H1 (cell line): ENCODE data around the gene DTNB. TPM values are rescaled to one million over a fixed set of nuclear protein-coding genes. Genes with fewer than 3 reads are reported as not detected.

ENCODE experiments used
- CTCF ChIA-PET: fragments of 300-600 bp; sonication (Branson Sonifier 250); formaldehyde crosslinking; loops from one replicate; lab custom pipeline; 2021; ENCODE audit not compliant: partially characterized antibody; lab: Charles Lee
- POLR2A ChIA-PET: fragments of 300-600 bp; sonication (Branson Sonifier 250); formaldehyde crosslinking; loops from one replicate; lab custom pipeline; 2021; ENCODE audit warnings: inconsistent platforms; ENCODE audit not compliant: partially characterized antibody; lab: Charles Lee
- DNase-seq, 2 experiments: peaks; one replicate each; pipeline versions ENCODE4 v3.0.0 to v3.0.0-alpha.2; 2010 to 2022; ENCODE audit warnings: low spot score in 2 of 2, low read depth in 1 of 2, mixed read lengths in 1 of 2
- FAIRE-seq: peaks from 2 replicates; lab custom pipeline; 2011; peaks lifted over from hg19 to GRCh38; lab: Jason Lieb, UNC
- H2AFZ ChIP-seq: 2 replicates; pipeline ENCODE4 v1.8.1; 2012; ENCODE audit warnings: low read length, inconsistent platforms
- H2AK5ac ChIP-seq: 2 replicates; pipeline ENCODE4 v1.6.1; 2013; ENCODE audit warnings: low read depth, low read length
- H2BK120ac ChIP-seq: replicated peaks from 2 replicates; pipeline ENCODE3; 2013; ENCODE audit warnings: low read depth, low read length, inconsistent platforms
- H2BK12ac ChIP-seq: 2 replicates; pipeline ENCODE4 v1.6.1; 2013; ENCODE audit warnings: low read depth, low read length
- H2BK15ac ChIP-seq: 2 replicates; pipeline ENCODE4 v1.6.1; 2013; ENCODE audit warnings: low read length
- H2BK20ac ChIP-seq: 2 replicates; pipeline ENCODE4 v1.6.1; 2013; ENCODE audit warnings: low read length
- H2BK5ac ChIP-seq: 2 replicates; pipeline ENCODE4 v1.6.1; 2013; ENCODE audit warnings: low read depth, low read length
- H3K14ac ChIP-seq: 2 replicates; pipeline ENCODE4 v1.6.1; 2013; ENCODE audit warnings: inconsistent platforms; ENCODE audit not compliant: insufficient read length
- H3K18ac ChIP-seq: 2 replicates; pipeline ENCODE4 v1.6.1; 2013; ENCODE audit warnings: low read length; ENCODE audit errors: extremely low read depth
- H3K23ac ChIP-seq: 2 replicates; pipeline ENCODE4 v1.6.1; 2013; ENCODE audit warnings: inconsistent platforms; ENCODE audit not compliant: insufficient read length
- H3K23me2 ChIP-seq: 2 replicates; pipeline ENCODE4 v1.6.1; 2013; ENCODE audit warnings: low read depth, low read length
- H3K27ac ChIP-seq: 2 replicates; pipeline ENCODE4 v1.6.1; 2011; ENCODE audit warnings: low read depth, low read length, inconsistent platforms
- H3K27me3 ChIP-seq, 4 experiments: replicated peaks in 1 of 4; 1 replicate in 1 of 4; 2 replicates in 3 of 4; pipeline versions ENCODE4 v1.6.1 to v1.8.1; 2011 to 2013; ENCODE audit warnings: low read length in 3 of 4, mild to moderate bottlenecking in 3 of 4, inconsistent platforms in 2 of 4, mixed read lengths in 2 of 4, moderate library complexity in 1 of 4; ENCODE audit not compliant: control insufficient read depth in 3 of 4, insufficient read depth in 3 of 4; ENCODE audit errors: extremely low read depth in 1 of 4
- H3K36me3 ChIP-seq, 4 experiments: 2 replicates each; pipeline versions ENCODE4 v1.6.1 to v1.8.1; 2011 to 2013; ENCODE audit warnings: mild to moderate bottlenecking in 4 of 4, low read length in 3 of 4, moderate library complexity in 2 of 4, control low read depth in 1 of 4, inconsistent platforms in 1 of 4; ENCODE audit not compliant: insufficient read depth in 4 of 4, control insufficient read depth in 2 of 4
- H3K4ac ChIP-seq: replicated peaks from 2 replicates; pipeline ENCODE3; 2013; ENCODE audit warnings: low read length, low read depth, mixed read lengths, inconsistent platforms; ENCODE audit not compliant: insufficient read length
- H3K4me1 ChIP-seq, 4 experiments: replicated peaks in 1 of 4; 1 replicate in 1 of 4; 2 replicates in 3 of 4; pipeline versions ENCODE4 v1.6.1 to v1.8.1; 2011 to 2013; ENCODE audit warnings: low read length in 3 of 4, inconsistent platforms in 2 of 4, mixed read lengths in 1 of 4; ENCODE audit not compliant: insufficient read depth in 4 of 4, control insufficient read depth in 3 of 4
- H3K4me2 ChIP-seq, 2 experiments: 2 replicates each; pipeline versions ENCODE4 v1.6.1 to v1.8.1; 2011 to 2013; ENCODE audit warnings: low read depth in 2 of 2, low read length in 2 of 2, control low read depth in 1 of 2, inconsistent platforms in 1 of 2, mild to moderate bottlenecking in 1 of 2; ENCODE audit not compliant: insufficient read depth in 1 of 2
- H3K4me3 ChIP-seq, 4 experiments: fragments of 200-600, 300-600 bp in 1 of 4; sonication (generic), shearing (Covaris generic), sonication (Bioruptor Twin) in 1 of 4; 2 replicates each; pipeline versions ENCODE4 v1.5.1 to v1.8.1; 2011 to 2016; ENCODE audit warnings: low read length in 4 of 4, low read depth in 3 of 4, control low read depth in 2 of 4, inconsistent platforms in 2 of 4, mild to moderate bottlenecking in 2 of 4, mixed read lengths in 1 of 4, moderate library complexity in 1 of 4; ENCODE audit not compliant: insufficient read depth in 2 of 4; ENCODE audit errors: extremely low read depth in 1 of 4
- H3K56ac ChIP-seq: replicated peaks from 2 replicates; pipeline ENCODE3; 2013; ENCODE audit warnings: low read depth, mild to moderate bottlenecking, mixed read lengths, low read length, inconsistent platforms; ENCODE audit not compliant: insufficient read length
- H3K79me1 ChIP-seq: 2 replicates; pipeline ENCODE4 v1.6.1; 2013; ENCODE audit warnings: low read depth, low read length, control low read depth
- H3K79me2 ChIP-seq, 2 experiments: 2 replicates each; pipeline versions ENCODE4 v1.6.1 to v1.8.1; 2012 to 2013; ENCODE audit warnings: low read length in 2 of 2, mild to moderate bottlenecking in 2 of 2, inconsistent platforms in 1 of 2; ENCODE audit not compliant: insufficient read depth in 2 of 2, control insufficient read depth in 1 of 2
- H3K9ac ChIP-seq, 4 experiments: replicated peaks in 1 of 4; 1 replicate in 1 of 4; 2 replicates in 3 of 4; pipeline versions ENCODE4 v1.6.1 to v1.8.1; 2011 to 2013; ENCODE audit warnings: low read depth in 3 of 4, low read length in 3 of 4, control low read depth in 2 of 4, mild to moderate bottlenecking in 2 of 4, moderate library complexity in 2 of 4, inconsistent platforms in 1 of 4; ENCODE audit errors: extremely low read depth in 1 of 4
- H3K9me3 ChIP-seq, 2 experiments: 2 replicates each; pipeline versions ENCODE4 v1.6.1 to v1.8.1; 2012 to 2013; ENCODE audit warnings: mild to moderate bottlenecking in 2 of 2, moderate library complexity in 2 of 2, control low read depth in 1 of 2, inconsistent platforms in 1 of 2, low read depth in 1 of 2, low read length in 1 of 2, mixed read lengths in 1 of 2; ENCODE audit not compliant: insufficient read depth in 2 of 2
- H4K20me1 ChIP-seq, 2 experiments: replicated peaks in 1 of 2; 2 replicates each; pipeline versions ENCODE3 to v1.8.1; 2011 to 2013; ENCODE audit warnings: inconsistent platforms in 2 of 2, low read length in 2 of 2, mild to moderate bottlenecking in 1 of 2; ENCODE audit not compliant: insufficient read depth in 2 of 2, control insufficient read depth in 1 of 2
- H4K5ac ChIP-seq: 2 replicates; pipeline ENCODE4 v1.6.1; 2013; ENCODE audit warnings: low read length, low read depth, mixed read lengths, inconsistent platforms; ENCODE audit not compliant: insufficient read length
- H4K8ac ChIP-seq: 2 replicates; pipeline ENCODE4 v1.8.0; 2013; ENCODE audit warnings: mild to moderate bottlenecking, moderate library complexity, low read length, inconsistent platforms; ENCODE audit not compliant: insufficient read depth; ENCODE audit errors: extremely low read depth
- H4K91ac ChIP-seq: replicated peaks from 2 replicates; pipeline ENCODE3; 2013; ENCODE audit warnings: low read length, mixed read lengths, inconsistent platforms; ENCODE audit not compliant: insufficient read length
- CBX5 ChIP-seq: fragments of 300-800, 300-1000 bp; sonication (generic); IDR thresholded peaks from 2 replicates; pipeline ENCODE4 v1.7.1; 2016; ENCODE audit warnings: antibody characterized with exemption, low read length, low read depth
- HDAC2 ChIP-seq, 2 experiments: fragments of 300-600 bp in 1 of 2; sonication (generic) in 1 of 2; IDR thresholded peaks; 2 replicates each; pipeline ENCODE4 v1.6.1; 2011 to 2012; ENCODE audit warnings: low read depth in 2 of 2, low read length in 2 of 2, mild to moderate bottlenecking in 2 of 2, moderate library complexity in 2 of 2, borderline replicate concordance in 1 of 2, inconsistent platforms in 1 of 2
- KDM1A ChIP-seq: fragments of 200-600, 300-600 bp; sonication (generic); IDR thresholded peaks from 2 replicates; pipeline ENCODE4 v1.7.1; 2016; ENCODE audit warnings: mild to moderate bottlenecking, low read length, borderline replicate concordance
- RBBP5 ChIP-seq: IDR thresholded peaks from 2 replicates; pipeline ENCODE4 v1.7.1; 2012; ENCODE audit warnings: low read depth, mild to moderate bottlenecking, inconsistent platforms, low read length, moderate library complexity, borderline replicate concordance
- SP1 ChIP-seq: IDR thresholded peaks from 2 replicates; pipeline ENCODE4 v1.6.1; 2011; ENCODE audit warnings: low read depth, low read length
- SP2 ChIP-seq: IDR thresholded peaks from 2 replicates; pipeline ENCODE4 v1.6.1; 2012; ENCODE audit warnings: mild to moderate bottlenecking, low read length, inconsistent platforms
- TAF1 ChIP-seq: IDR thresholded peaks from 2 replicates; pipeline ENCODE4 v1.6.1; 2011; ENCODE audit warnings: mild to moderate bottlenecking, low read depth, low read length
- WGBS, 2 experiments: shearing (Covaris generic) in 1 of 2; methylation state at CpG; one replicate each; pipeline versions ENCODE4 v1.1.6 to v1.1.7; 2013 to 2015; ENCODE audit warnings: low lambda C conversion rate in 2 of 2, mixed read lengths in 2 of 2, inconsistent platforms in 1 of 2, low coverage in 1 of 2, missing lambda C conversion rate in 1 of 2; ENCODE audit not compliant: insufficient replicate concordance in 2 of 2, insufficient coverage in 1 of 2, insufficient read length in 1 of 2; ENCODE audit errors: extremely low coverage in 1 of 2, missing lambda C conversion rate in 1 of 2; 5-methylcytosine and 5-hydroxymethylcytosine counted together
- polyA plus RNA-seq, 7 experiments: library from polyadenylated mRNA; depleted of rRNA in 3 of 7; stranded (reverse) in 5 of 7; unstranded in 2 of 7; fragments of >200 nt in 5 of 7; fragments of 200-250 nt in 2 of 7; gene quantifications; 1 replicate in 5 of 7; 2 replicates in 1 of 7; 4 replicates in 1 of 7; pipeline versions ENCODE4 v1.2.1 to v1.2.3, GENCODE V29; 2011 to 2013; ENCODE audit warnings: missing spikeins in 2 of 7, mixed read lengths in 2 of 7
- total RNA-seq: library from RNA; stranded (reverse); fragmentation: NEBNext Ultra II Directional; extraction: Animal tissue kit (Norgen Biotek cat#: 25700); gene quantifications from 2 replicates; pipeline ENCODE4 v1.2.1, GENCODE V29; 2021
- TF ChIP-seq, protein P1 (sequence below): IDR thresholded peaks from 2 replicates; pipeline ENCODE4 v1.6.1; 2012; ENCODE audit warnings: inconsistent platforms
- TF ChIP-seq, protein P2 (sequence below): IDR thresholded peaks from 2 replicates; pipeline ENCODE4 v1.6.1; 2011; ENCODE audit warnings: low read length, improper control_type of control experiment

The DTNB gene
- total and polyA plus RNA-seq, 2 of the 8 experiments (the other 6 are each of a cell fraction or from before 2014, with no cell fraction given): 39.6 to 49.5 TPM

DNA sequence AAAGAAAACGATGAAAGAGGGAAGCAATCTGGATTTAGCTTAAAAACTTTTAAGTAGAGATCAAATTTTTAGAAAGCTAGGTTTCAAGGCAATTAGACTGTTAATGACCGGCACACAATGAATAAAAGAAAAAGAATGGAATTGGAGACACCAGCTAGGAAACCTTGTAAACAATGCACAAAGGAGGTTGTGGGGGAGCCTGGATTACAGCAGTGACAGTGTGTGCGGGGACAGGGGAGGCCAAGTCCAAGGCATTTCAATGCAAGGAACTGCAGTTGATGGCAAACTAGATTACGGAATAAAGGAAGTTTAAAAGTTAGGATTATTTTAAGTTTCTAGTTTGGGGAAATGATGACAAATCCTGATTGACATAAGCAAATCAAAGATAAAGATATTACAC lies 74.5 kb downstream of the DTNB start:
- no peak overlapping the region for H3K4me3 ChIP-seq
- no peak overlapping the region for H4K8ac ChIP-seq
- H3K9me3 ChIP-seq: no peaks in the 10 kb centered on the region
- H2AK5ac ChIP-seq: no peak overlapping the region
- peaks cover 0 to 2% of the 10 kb centered on the region in 2 experiments; a peak in 2 of 4 replicates for H3K79me2 ChIP-seq
- DNase-seq (no peak), FAIRE-seq (no peak)
- H3K4me1 ChIP-seq: no peaks in the 10 kb centered on the region
- no peak overlapping the region for H3K56ac ChIP-seq
- no peak overlapping the region for H3K18ac ChIP-seq
- H3K36me3 ChIP-seq: peaks cover 0 to 4% (median 0%) of the 10 kb centered on the region in 4 experiments; a peak in 1 of 8 replicates
- no peak overlapping the region for H3K9ac ChIP-seq
- WGBS, 2 experiments: 85 to 100% methylated on average over 1 to 4 of the region's 4 CpGs
- no peak overlapping the region for H4K91ac ChIP-seq
- ChIA-PET POLR2A (no interaction called here), CTCF (interaction anchor here (0.6 to 2.2 kb wide), 3 partner anchors 8 to 275 kb away, joined by 3 to 7 read pairs (median 3); no protein-coding TSS in a partner anchor)
- no peaks in the 10 kb centered on the region for H3K27me3 ChIP-seq
- no peak overlapping the region for H2BK15ac ChIP-seq
- no peak overlapping the region for H3K4ac ChIP-seq
- no peak overlapping the region for H2BK5ac ChIP-seq
- no peak overlapping the region for H4K5ac ChIP-seq
- H3K4me2 ChIP-seq: no peak overlapping the region
- no peak overlapping the region for H2BK12ac ChIP-seq
- no peaks in the 10 kb centered on the region for H3K79me1 ChIP-seq
- H2BK20ac ChIP-seq: no peak overlapping the region
- H3K23ac ChIP-seq: no peak overlapping the region
- no peak overlapping the region for H2AFZ ChIP-seq
- no peaks in the 10 kb centered on the region for H4K20me1 ChIP-seq
- H3K23me2 ChIP-seq: no peaks in the 10 kb centered on the region
- TF ChIP-seq CBX5: no peak
- TF ChIP-seq RBBP5: no peak
- TF ChIP-seq HDAC2 (IDR thresholded peaks at IDR 0.05; ENCODE audit: borderline replicate concordance in 1 of 2, low read depth in 2 of 2, low read length in 2 of 2): no peak
- no peak for TF ChIP-seq KDM1A
- TF ChIP-seq, protein P1, sequence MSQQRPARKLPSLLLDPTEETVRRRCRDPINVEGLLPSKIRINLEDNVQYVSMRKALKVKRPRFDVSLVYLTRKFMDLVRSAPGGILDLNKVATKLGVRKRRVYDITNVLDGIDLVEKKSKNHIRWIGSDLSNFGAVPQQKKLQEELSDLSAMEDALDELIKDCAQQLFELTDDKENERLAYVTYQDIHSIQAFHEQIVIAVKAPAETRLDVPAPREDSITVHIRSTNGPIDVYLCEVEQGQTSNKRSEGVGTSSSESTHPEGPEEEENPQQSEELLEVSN: no peak
- TF ChIP-seq SP1: no peak
- no peak for TF ChIP-seq TAF1
- no peak for TF ChIP-seq SP2
- TF ChIP-seq, protein P2, sequence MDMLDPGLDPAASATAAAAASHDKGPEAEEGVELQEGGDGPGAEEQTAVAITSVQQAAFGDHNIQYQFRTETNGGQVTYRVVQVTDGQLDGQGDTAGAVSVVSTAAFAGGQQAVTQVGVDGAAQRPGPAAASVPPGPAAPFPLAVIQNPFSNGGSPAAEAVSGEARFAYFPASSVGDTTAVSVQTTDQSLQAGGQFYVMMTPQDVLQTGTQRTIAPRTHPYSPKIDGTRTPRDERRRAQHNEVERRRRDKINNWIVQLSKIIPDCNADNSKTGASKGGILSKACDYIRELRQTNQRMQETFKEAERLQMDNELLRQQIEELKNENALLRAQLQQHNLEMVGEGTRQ: no peak
- H3K27ac ChIP-seq: no peak overlapping the region
- no peak overlapping the region for H2BK120ac ChIP-seq
- H3K14ac ChIP-seq: no peak overlapping the region
